Measurements from ENCODE around the gene NIM1K.
"Not testable (repeated sequence)": the region's sequence is repeated elsewhere in the genome, so short reads cannot be mapped to it uniquely, and the experiment has no call there.

The NIM1K gene

GRCh38 chr5:43174586-43174985 is 17.4 kb upstream of the NIM1K start:
- CTCF ChIA-PET = no interaction called here
- no peak overlapping the region for H3K27ac ChIP-seq
- no peak for DNase-seq (ENCODE audit: low spot score)
- POLR2A ChIA-PET (ENCODE audit: low non-redundant PET) = no interaction called here
- TF ChIP-seq CTCF (conservative IDR thresholded peaks at IDR 0.05; ENCODE audit: low read depth) = no peak

GRCh38 chr5:43179836-43180235 is 12.2 kb upstream of the NIM1K start:
- no peak for TF ChIP-seq CTCF (conservative IDR thresholded peaks at IDR 0.05; ENCODE audit: low read depth)
- ChIA-PET CTCF (no interaction called here), POLR2A (ENCODE audit: low non-redundant PET) (no interaction called here)
- DNase-seq (ENCODE audit: low spot score) = no peak
- H3K27ac ChIP-seq = no peak overlapping the region

GRCh38 chr5:43182421-43182820 is 9.6 kb upstream of the NIM1K start:
- DNase-seq (ENCODE audit: low spot score) = no peak
- TF ChIP-seq CTCF (conservative IDR thresholded peaks at IDR 0.05; ENCODE audit: low read depth) = no peak
- POLR2A ChIA-PET (ENCODE audit: low non-redundant PET) = interaction anchor here (0.7 kb wide), 1 partner anchor 62 kb away, joined by 4 read pairs; the partner anchor contains the start of gene ZNF131
- CTCF ChIA-PET = interaction anchor here (0.7 kb wide), 1 partner anchor 325 kb away, joined by 3 read pairs; no protein-coding TSS in a partner anchor
- H3K27ac ChIP-seq = no peak overlapping the region

- POLR2A ChIA-PET (ENCODE audit: low non-redundant PET); CTCF ChIA-PET; H3K27ac ChIP-seq; DNase-seq (ENCODE audit: low spot score): not testable (repeated sequence)
Measured at GRCh38 chr5:43183101-43183500, 8.9 kb upstream of the NIM1K start.

GRCh38 chr5:43190755-43191603 is 1.0 kb upstream of the NIM1K start:
- CTCF ChIA-PET = interaction anchor here (0.6 kb wide), 2 partner anchors 66 to 126 kb away, joined by 3 to 4 read pairs; no protein-coding TSS in a partner anchor
- no peak for DNase-seq (ENCODE audit: low spot score)
- no peak for TF ChIP-seq CTCF (conservative IDR thresholded peaks at IDR 0.05; ENCODE audit: low read depth)
- POLR2A ChIA-PET (ENCODE audit: low non-redundant PET) = no interaction called here
- no peak overlapping the region for H3K27ac ChIP-seq

- POLR2A ChIA-PET (ENCODE audit: low non-redundant PET) = no interaction called here
- CTCF ChIA-PET = interaction anchor here (0.6 kb wide), 1 partner anchor 150 kb away, joined by 3 read pairs; no protein-coding TSS in a partner anchor
- peak overlapping the region; percentile 49 for H3K27ac ChIP-seq
- no peak for DNase-seq (ENCODE audit: low spot score)
- TF ChIP-seq CTCF (conservative IDR thresholded peaks at IDR 0.05; ENCODE audit: low read depth) = no peak
Measured at GRCh38 chr5:43192558-43193180, 644 bp downstream of the NIM1K start.

Measured in RWPE1 (cell line).